HG03039 (cell line): Measurements from ENCODE around the gene BMPER.
A peak's percentile ranks its signal among the peaks of the same experiment; 100 is the strongest.

Experiments
- ATAC-seq: cut with Tn5 transposase; IDR thresholded peaks from one replicate; pipeline ENCODE4 v1.9.1; 2021; ENCODE audit warnings: mild to moderate bottlenecking, moderate library complexity; ENCODE audit not compliant: unreplicated experiment

Gene BMPER

GRCh38 chr7:33921216-33921938 is 16.0 kb downstream of the BMPER start:
- ATAC-seq = no peak

DNA sequence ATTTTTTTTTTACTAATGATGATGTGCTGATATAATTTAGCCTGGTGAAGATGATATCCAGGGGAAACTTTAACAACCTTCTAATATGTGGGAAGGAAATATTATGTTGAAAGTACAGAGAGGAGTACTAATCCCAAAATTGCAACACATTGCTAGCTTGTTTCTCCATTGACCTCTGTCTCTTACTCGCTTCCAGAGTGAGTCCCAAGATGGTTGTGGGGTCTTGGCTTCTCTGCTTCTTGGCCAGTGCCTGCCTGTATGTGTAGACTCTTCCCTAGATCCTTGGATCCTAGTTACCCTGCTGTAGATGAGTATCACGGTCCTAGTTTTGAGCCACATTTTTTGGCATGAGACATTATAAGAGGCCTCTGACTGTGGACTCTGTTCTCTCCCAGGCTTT is 17.5 kb downstream of the BMPER start:
- ATAC-seq = no peak

GRCh38 chr7:33923440-33924229 is 18.3 kb downstream of the BMPER start:
- no peak for ATAC-seq

GRCh38 chr7:33926535-33926934 is 21.2 kb downstream of the BMPER start:
- no peak for ATAC-seq

GRCh38 chr7:33928986-33929385 is 23.6 kb downstream of the BMPER start:
- ATAC-seq = no peak

GRCh38 chr7:33932221-33932620 is 26.9 kb downstream of the BMPER start:
- no peak for ATAC-seq

GRCh38 chr7:33932832-33933468 is 27.6 kb downstream of the BMPER start:
- ATAC-seq = peak; percentile 77

GRCh38 chr7:33933611-33934281 is 28.4 kb downstream of the BMPER start:
- no peak for ATAC-seq

DNA sequence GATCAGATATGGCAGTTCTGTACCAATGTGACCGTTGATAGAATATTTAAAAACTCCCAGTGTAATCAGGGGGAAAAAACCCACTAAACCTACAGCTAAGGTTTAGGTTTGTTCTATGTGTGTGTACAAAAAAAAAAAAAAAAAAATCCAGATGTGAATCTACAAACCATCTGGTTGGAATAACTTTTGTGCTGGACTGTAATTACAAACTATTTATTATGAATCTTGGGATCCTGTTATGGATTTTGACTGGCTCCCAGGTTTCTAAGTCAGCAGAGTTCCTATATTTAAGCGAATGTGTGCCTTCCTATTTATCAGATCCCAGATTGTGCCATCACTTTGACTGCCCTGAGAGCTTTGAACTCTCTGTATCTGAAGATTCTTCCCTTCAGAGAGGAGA is 29.1 kb downstream of the BMPER start:
- ATAC-seq = no peak

GRCh38 chr7:33936503-33936902 is 31.2 kb downstream of the BMPER start:
- ATAC-seq = no peak

GRCh38 chr7:33937871-33938270 is 32.5 kb downstream of the BMPER start:
- no peak for ATAC-seq

DNA sequence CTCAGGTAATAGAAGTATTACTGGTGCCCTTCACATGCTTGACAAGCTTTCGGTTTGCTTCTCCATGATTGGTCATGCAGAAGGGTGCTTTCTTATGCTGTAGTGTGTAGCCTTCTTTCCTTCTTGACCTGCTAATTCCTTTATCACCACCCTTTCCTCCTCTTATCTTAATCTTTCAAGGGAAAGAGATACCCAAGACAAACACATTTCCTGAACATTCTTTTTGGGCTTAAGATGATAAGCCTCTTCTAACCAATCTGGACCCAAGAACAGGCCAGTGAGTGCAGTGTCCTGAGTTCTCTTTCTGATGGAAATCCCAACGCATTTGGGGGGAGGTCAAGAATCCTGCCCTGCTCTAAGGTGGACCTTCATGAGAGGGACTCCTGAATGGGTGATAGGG is 33.8 kb downstream of the BMPER start:
- ATAC-seq = no peak

DNA sequence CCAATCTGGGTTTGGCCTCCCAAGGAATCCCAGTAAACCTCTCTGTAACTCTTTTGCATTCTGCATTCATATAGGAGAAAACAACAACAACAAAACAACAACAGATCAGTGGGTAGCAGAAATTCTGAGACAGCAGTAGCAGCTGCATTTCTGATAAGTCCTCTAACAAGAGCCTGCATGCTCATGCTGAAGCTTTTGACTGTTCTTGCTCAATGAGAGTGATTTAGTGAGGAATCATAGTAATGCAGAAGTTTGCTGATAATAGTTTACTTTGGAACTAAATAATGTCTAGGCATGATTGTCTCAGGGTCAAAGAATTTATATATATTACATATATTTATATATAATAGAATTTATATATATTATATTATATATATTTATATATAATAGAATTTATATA is 35.2 kb downstream of the BMPER start:
- no peak for ATAC-seq

DNA sequence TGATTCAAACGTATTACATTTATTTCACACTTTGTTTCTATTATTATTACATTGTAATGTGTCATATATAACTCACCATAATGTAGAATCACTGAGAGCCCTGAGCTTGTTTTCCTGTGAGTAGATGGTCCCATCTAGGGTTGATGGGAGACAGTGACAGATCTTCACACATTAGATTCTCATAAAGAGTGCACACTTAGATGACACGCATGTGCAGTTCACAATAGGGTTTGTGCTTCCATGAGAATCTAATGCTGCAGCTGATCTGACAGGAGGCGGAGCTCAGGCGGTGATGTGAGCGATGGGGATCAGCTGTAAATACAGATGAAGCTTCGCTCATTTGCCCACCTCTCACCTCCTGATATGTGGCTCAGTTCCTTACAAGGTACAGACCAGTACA is 36.1 kb downstream of the BMPER start:
- ATAC-seq = no peak

DNA sequence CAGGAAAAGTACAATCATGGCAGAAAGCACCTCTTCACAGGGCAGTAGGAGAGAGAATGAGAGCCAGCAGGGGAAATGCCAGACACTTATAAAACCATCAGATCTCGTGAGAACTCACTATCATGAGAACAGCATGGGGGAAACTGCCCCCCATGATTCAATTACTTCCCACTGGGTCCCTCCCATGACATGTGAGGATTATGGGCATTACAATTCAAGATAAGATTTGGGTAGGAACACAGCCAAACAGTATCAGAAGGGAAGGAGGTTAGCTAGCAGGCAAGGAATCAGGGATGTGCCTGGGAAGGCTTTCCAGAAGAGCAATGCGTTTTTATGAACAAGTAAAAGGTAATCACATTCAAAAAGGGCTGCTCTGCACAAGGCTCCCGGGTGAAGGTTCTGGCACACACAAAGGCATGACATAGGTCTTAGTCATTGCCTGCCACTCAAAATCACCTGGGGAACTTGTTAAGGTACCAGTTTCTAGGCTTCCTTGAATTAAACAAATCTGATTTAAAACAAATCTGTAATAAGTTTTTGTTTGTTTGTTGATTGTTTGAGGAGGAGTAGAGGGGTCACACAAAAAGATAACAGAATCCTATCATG is 40.9 kb downstream of the BMPER start:
- ATAC-seq = no peak

DNA sequence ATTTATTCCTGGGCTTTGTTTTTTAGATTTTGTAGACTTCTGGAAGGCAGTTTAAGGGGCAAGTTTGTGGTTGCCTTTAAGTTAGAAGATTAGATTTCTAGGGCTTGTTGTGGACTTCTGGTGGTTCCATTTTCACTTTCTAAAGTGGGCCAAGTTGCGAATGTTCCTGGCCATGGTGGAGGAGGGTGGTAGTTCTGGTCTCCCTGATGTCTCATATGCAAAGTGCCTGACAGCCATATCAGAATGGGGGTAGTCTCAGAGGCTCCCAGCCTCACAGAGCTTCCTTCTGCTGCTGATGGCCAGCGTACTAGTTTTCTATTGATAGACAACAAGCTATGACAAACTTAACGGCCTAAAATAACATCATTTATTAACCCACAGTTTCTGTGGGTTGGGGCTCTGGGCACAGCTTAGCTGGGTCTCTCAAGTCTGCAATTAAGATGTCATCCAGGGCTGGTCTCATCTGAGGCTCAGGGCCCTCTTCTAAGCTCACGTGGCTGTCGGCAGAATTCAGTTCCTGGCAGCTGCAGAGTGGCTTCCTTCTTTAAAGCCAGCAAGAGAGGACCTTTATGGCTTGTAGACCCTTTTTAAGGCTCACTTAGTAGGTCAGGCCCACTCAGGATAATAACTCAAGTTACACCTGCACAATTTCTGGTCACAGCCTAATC is 44.8 kb downstream of the BMPER start:
- no peak for ATAC-seq

GRCh38 chr7:33952824-33953223 is 47.5 kb downstream of the BMPER start:
- no peak for ATAC-seq

- no peak for ATAC-seq
Measured at GRCh38 chr7:33958104-33958503, 52.8 kb downstream of the BMPER start.

- ATAC-seq = no peak
Measured at GRCh38 chr7:33959676-33960075, 54.3 kb downstream of the BMPER start.

DNA sequence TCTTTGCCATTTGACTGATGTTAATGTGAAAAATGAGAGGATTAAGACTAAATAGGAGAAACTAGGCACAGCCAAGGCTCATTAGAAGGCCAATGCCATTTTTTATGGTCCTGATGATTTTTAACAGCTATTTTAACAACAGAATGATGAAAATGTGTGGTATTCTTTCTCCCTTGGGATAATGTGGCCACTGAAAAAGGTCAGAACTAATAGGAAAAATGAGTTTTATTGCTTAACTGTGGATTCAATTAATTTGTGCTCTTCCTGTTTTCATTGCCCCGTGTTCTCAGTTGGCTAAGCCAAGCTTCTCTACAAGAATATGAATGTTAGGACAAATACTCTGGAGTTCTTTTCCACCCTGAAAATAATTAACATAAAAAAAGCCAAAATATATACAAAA is 56.6 kb downstream of the BMPER start:
- no peak for ATAC-seq
